PC-9 (cell line): Measurements from ENCODE around the gene MORF4L2.
"Not testable (repeated sequence)": the region's sequence is repeated elsewhere in the genome, so short reads cannot be mapped to it uniquely, and the experiment has no call there.

ENCODE experiments used
- EZH2 ChIP-seq: fragments of 200-600 bp; sonication (generic); IDR thresholded peaks from 2 replicates; pipeline ENCODE4 v1.8.0; 2017; ENCODE audit warnings: antibody characterized with exemption, low read depth
- TF ChIP-seq, protein P1 (sequence below): fragments of 200-600 bp; sonication (generic); conservative IDR thresholded peaks from 2 replicates; pipeline ENCODE4 v1.6.1; 2017; ENCODE audit warnings: mixed run types, antibody characterized with exemption, mild to moderate bottlenecking, moderate library complexity

DNA sequence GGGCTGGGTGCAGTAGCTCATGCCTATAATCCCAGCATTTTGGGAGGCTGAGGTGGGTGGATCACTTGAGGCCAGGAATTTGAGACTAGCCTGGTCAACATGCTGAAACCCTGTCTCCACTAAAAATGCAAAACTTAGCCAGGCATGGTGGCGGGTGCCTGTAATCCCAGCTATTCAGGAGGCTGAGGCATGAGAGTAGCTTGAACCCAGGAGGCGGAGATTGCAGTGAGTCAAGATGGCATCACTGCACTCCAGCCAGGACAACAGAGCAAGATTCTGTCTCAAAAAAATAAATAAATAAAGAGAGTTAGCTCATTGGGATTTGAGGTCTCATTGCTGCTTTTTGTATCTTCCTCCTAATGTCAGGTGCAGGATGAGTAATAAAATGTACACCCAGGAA lies 29.4 kb downstream of the MORF4L2 start:
- TF ChIP-seq, protein P1, sequence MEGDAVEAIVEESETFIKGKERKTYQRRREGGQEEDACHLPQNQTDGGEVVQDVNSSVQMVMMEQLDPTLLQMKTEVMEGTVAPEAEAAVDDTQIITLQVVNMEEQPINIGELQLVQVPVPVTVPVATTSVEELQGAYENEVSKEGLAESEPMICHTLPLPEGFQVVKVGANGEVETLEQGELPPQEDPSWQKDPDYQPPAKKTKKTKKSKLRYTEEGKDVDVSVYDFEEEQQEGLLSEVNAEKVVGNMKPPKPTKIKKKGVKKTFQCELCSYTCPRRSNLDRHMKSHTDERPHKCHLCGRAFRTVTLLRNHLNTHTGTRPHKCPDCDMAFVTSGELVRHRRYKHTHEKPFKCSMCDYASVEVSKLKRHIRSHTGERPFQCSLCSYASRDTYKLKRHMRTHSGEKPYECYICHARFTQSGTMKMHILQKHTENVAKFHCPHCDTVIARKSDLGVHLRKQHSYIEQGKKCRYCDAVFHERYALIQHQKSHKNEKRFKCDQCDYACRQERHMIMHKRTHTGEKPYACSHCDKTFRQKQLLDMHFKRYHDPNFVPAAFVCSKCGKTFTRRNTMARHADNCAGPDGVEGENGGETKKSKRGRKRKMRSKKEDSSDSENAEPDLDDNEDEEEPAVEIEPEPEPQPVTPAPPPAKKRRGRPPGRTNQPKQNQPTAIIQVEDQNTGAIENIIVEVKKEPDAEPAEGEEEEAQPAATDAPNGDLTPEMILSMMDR = not testable (repeated sequence)
- TF ChIP-seq EZH2 = not testable (repeated sequence)
